Measurements from ENCODE around the gene PRR36.

PRR36 gene

DNA sequence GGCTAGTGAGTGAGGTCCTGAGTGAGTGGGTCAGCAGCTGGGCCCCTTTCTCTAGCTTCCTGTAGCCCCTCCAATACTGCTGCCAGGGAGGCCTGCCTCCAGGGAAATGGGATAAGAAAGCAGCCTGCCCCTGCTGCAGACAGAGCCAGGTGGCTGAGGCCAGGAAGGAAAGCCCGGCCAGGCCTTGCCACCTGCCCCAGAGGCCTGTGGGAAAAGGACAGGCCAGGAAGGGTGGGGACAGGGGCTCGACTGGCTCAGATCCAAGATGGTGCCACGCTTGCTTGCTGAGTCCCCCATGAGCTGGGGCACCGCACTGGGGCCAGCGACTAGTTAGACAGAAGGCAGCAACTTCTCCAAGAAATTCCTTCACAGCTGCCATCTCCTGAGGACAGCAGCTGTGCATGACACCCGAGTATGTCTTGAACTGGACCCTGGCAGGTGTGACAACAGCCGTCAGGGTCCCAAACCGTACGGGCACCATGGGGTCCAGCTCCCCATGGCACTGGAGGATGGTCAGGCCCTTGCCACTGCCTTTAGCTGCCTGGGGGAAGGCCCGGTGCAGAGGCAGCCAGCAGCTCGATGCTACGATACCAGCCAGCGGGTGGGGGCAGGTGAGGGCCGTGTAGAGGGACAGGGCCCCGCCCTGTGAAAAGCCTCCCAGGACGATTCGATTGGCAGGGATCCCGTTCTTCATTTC is 5.1 kb upstream of the PRR36 start:
- Histone ChIP-seq H3K27me3 (ENCODE audit: control insufficient read depth in 1 of 2, insufficient read depth in 2 of 2, low read length in 2 of 2) (peaks cover 7 to 8% of the 10 kb centered on the region in 2 donors), H3K27ac (ENCODE audit: low read length) (no peak overlapping the region), H3K4me1 (ENCODE audit: control insufficient read depth, insufficient read depth, low read length) (no peaks in the 10 kb centered on the region), H3K36me3 (ENCODE audit: control insufficient read depth in 2 of 2, insufficient read depth in 2 of 2, low read length in 2 of 2) (no peaks in the 10 kb centered on the region), H3K9ac (ENCODE audit: low read length in 2 of 2) (no peak overlapping the region), H3K9me3 (ENCODE audit: control insufficient read depth in 2 of 2, low read length in 2 of 2) (peaks cover 0 to 3% of the 10 kb centered on the region in 2 donors), H3K4me3 (ENCODE audit: low read length in 2 of 2) (no peak overlapping the region)

DNA sequence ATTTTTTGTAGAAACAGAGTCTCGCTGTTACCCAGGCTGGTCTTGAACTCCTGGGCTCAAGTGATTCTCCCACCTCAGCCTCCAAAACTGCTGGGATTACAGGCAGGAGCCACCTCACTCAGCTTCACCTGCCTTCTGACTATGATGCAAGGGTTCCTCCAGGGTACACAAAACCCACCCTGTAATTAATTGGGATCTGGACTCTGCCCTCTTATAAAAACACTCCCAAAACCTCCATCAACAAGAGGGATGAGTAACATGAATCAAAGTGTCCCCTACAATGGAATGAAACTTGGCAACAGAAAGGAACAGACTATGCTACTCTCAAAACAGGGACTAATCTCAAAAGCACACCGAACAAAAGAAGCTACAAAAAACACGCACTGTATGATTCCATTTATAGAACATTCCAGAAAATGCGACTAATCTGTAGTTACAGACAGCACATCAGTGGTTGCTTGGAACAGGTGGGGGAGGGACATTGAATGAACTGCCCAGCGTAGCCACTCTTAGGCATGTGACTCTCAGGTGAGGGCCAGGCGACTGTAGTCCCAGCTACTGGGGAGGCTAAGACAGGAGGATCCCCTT is 3.2 kb upstream of the PRR36 start:
- Histone ChIP-seq H3K9me3 (ENCODE audit: control insufficient read depth in 2 of 2, low read length in 2 of 2) (peaks cover 0 to 3% of the 10 kb centered on the region in 2 donors), H3K36me3 (ENCODE audit: control insufficient read depth in 2 of 2, insufficient read depth in 2 of 2, low read length in 2 of 2) (no peaks in the 10 kb centered on the region), H3K4me3 (ENCODE audit: low read length in 2 of 2) (no peak overlapping the region), H3K4me1 (ENCODE audit: control insufficient read depth, insufficient read depth, low read length) (peaks cover 8% of the 10 kb centered on the region), H3K27me3 (ENCODE audit: control insufficient read depth in 1 of 2, insufficient read depth in 2 of 2, low read length in 2 of 2) (peaks cover 18 to 25% of the 10 kb centered on the region in 2 donors), H3K27ac (ENCODE audit: low read length) (no peak overlapping the region), H3K9ac (ENCODE audit: low read length in 2 of 2) (no peak overlapping the region)

DNA sequence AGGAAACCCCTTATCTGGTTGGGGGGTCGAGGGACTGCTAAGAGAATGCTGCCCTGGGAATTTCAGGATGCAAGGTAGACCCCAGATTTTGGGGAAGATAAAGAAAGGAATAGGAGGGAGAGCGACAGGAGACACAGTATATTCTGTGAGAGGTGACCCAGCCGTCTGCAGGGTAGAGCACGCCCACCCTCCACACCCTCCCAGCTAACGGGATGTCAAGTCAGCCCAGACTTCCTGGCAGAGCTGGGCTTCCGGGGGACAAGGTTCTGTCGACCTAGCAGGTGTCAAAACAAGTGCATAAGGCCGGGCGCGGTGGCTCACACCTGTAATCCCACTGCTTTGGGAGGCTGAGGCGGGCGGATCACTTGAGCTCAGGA is 695 bp upstream of the PRR36 start:
- no peak overlapping the region for H3K4me3 ChIP-seq (ENCODE audit: low read length in 2 of 2)

DNA sequence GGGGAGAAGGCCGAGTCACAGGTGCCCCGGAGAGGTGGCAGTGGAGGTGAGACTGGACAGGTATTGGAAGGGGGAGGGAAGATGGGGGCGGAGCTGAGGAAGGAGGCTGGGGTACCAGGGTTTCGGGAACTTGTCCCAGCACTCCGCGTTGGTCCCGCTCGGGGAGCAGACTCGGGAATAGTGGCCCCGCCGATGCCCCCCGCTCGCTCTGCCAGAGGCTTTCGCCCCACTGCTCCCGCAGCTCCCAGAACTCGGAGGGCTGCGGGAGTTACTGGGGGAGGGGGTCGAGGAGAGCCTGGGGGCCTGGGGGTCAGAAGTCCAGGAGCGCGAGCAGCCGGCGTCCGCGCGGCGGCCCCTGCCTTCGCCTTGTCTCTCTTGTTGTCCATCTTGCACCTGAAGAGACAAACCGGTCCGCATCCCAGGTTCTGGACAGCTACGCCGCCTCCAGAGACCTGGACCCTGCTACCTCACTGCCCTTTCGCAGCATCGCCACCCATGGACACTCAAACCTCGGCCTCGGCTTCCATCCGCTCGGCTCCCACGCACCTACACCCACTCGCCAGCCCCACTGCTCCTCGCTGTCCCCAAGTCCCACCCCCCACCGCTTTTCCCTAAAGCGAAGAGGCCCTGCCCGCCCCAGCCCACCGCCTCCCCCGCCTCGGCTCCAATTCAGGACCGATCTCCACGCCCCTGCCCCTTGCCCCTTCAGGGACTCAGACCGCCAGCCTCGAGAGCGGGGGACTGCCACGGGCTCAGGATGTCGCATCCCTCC is 700 bp downstream of the PRR36 start:
- Histone ChIP-seq H3K27me3 (ENCODE audit: control insufficient read depth in 1 of 2, insufficient read depth in 2 of 2, low read length in 2 of 2) (peaks cover 18 to 28% of the 10 kb centered on the region in 2 donors), H3K27ac (ENCODE audit: low read length) (no peak overlapping the region), H3K4me1 (ENCODE audit: control insufficient read depth, insufficient read depth, low read length) (peaks cover 34% of the 10 kb centered on the region), H3K9ac (ENCODE audit: low read length in 2 of 2) (no peak overlapping the region), H3K9me3 (ENCODE audit: control insufficient read depth in 2 of 2, low read length in 2 of 2) (no peaks in the 10 kb centered on the region), H3K4me3 (ENCODE audit: low read length in 2 of 2) (no peak overlapping the region), H3K36me3 (ENCODE audit: control insufficient read depth in 2 of 2, insufficient read depth in 2 of 2, low read length in 2 of 2) (no peaks in the 10 kb centered on the region)

More for the DNA sequence above, 695 bp upstream of the PRR36 start:
- Histone ChIP-seq H3K4me1 (ENCODE audit: control insufficient read depth, insufficient read depth, low read length) (peaks cover 20% of the 10 kb centered on the region), H3K36me3 (ENCODE audit: control insufficient read depth in 2 of 2, insufficient read depth in 2 of 2, low read length in 2 of 2) (no peaks in the 10 kb centered on the region), H3K9ac (ENCODE audit: low read length in 2 of 2) (no peak overlapping the region), H3K27me3 (ENCODE audit: control insufficient read depth in 1 of 2, insufficient read depth in 2 of 2, low read length in 2 of 2) (peaks cover 18 to 28% of the 10 kb centered on the region in 2 donors), H3K27ac (ENCODE audit: low read length) (no peak overlapping the region), H3K9me3 (ENCODE audit: control insufficient read depth in 2 of 2, low read length in 2 of 2) (no peaks in the 10 kb centered on the region)

DNA sequence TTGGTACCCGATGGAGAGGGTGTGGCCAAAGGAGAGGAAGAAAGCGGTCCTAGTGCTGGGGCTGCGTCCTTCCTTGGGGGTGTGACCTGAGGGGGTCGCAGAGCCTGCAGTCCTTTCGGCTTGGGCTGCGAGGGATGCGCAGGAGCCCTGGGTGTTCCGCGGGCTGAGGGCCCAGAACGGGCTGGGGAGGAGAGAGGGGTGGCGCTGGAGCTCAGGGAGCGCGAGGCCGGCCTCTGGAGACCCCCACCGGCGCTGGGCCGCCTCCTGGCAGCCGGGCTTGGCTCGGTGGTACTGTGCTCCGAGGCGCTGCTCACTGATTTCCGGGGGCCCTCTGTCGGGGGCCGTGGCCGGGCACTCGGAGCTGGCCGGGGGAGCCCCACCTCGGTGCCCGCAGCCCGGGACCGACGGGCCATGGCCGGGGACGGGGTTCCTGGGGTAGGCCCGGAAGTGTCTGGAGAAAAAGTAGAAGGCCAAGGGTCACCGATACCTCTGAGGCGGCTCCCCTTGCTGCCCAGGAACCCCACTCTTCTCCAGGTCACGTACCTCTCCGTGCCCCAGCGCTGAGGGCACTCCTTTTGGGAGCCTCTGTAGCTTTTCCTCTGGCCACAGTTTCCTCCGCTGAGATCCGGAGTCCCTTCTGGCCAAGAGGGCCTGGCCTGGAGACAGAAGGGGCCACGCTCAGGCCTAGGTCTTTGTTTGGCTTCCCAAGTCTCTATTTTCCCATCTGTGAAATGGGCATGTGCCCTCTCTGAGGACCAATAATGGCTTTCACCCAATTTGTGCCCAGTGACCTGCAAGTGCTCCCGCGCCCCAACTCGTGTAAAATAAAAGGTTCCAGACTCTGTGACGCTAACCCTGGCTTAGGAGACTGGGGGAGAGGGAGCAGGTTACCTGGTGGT is 1.6 kb downstream of the PRR36 start:
- no peaks in the 10 kb centered on the region for H3K9me3 ChIP-seq (ENCODE audit: control insufficient read depth in 2 of 2, low read length in 2 of 2)
- no peaks in the 10 kb centered on the region for H3K36me3 ChIP-seq (ENCODE audit: control insufficient read depth in 2 of 2, insufficient read depth in 2 of 2, low read length in 2 of 2)
- no peak overlapping the region for H3K4me3 ChIP-seq (ENCODE audit: low read length in 2 of 2)
- H3K27me3 ChIP-seq (ENCODE audit: control insufficient read depth in 1 of 2, insufficient read depth in 2 of 2, low read length in 2 of 2) = peaks cover 18 to 28% of the 10 kb centered on the region in 2 donors
- no peak overlapping the region for H3K27ac ChIP-seq (ENCODE audit: low read length)
- H3K4me1 ChIP-seq (ENCODE audit: control insufficient read depth, insufficient read depth, low read length) = peaks cover 37% of the 10 kb centered on the region
- H3K9ac ChIP-seq (ENCODE audit: low read length in 2 of 2) = no peak overlapping the region

DNA sequence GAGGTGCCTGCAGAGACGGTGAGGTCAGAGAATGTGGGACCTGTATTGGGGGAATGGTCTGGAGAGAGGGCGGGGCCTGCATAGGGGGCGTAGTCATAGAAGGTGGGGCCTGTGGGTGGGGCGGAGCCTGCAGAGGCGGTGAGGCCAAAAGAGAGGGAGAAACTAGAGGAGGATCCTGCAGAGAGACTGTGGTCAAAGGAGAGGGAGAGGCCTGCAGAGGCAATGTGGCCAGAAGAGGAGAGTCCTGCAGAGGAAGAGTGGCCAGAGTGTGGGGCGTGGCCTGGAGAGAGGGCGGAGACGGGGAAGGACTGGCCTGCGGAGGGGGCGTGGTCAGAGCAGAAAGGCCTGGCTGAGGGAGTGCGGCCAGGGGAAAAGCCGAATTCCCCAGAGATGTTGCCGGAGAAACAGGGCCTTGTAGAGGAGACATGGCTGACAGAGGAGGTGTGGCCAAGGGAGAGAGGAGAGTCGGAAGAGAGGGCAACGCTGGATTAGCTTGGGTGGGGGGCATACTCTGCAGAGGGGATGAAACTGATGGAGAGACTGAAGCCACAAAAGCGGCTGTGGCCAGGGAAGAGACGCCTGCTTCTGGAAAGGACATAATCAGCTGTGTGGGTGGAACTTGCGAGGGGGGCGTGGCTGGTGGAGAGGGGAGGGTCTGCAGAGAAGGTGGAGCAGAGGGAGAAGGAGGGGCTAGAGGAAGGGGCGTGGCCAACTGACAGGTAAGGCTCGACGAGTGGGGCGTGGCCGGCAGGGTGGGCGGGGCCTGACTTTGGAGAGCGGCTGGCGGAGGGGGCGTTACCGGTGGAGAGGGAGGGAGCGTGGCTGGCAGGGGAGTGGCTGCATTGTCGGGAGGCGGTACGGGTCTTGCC is 2.5 kb downstream of the PRR36 start:
- no peak overlapping the region for H3K27ac ChIP-seq (ENCODE audit: low read length)
- H3K4me3 ChIP-seq (ENCODE audit: low read length in 2 of 2) = peak overlapping the region; percentile 57 to 71

DNA sequence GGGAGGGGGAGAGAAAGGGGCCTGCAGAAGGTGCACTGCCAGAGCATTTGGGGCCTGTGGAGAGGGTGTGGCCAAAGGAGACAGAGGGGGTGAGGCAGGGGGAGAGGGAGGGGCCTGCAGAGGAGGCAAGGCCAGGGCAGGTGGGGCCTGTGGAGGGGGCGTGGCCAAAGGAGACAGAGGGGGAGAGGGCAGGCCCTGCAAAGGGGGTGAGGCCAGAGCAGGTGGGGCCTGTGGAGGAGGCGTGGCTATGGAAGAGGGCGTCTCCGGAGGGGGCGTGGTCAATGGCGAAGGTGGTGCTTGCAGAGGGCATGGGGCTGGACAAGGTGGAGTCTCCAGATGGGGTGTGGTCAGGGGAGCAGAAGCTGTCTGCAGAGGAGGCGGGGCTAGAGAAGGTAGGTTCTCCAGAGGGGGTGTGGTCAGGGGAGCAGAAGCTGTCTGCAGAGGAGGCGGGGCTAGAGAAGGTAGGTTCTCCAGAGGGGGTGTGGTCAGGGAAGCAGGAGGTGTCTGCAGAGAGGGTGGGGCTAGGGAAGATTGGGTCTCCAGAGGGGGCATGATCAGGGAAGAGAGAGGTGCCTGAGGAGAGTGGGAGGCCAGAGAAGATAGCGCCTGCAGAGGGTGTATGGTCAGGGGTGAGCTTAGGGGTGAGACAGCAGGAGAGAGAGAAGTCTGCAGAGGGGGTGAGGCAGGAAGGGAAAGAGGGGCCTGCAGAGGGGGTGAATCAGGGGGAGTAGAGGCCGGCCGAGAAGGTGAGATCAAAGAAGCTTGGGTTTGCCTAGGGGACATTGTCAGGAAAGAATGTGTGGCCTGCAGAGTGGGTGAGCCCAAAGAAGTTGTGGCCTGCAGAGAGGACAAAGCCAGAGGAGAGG is 3.4 kb downstream of the PRR36 start:
- peaks cover 29 to 32% of the 10 kb centered on the region in 2 donors for H3K27me3 ChIP-seq (ENCODE audit: control insufficient read depth in 1 of 2, insufficient read depth in 2 of 2, low read length in 2 of 2)
- peaks cover 37% of the 10 kb centered on the region for H3K4me1 ChIP-seq (ENCODE audit: control insufficient read depth, insufficient read depth, low read length)
- no peaks in the 10 kb centered on the region for H3K9me3 ChIP-seq (ENCODE audit: control insufficient read depth in 2 of 2, low read length in 2 of 2)
- H3K9ac ChIP-seq (ENCODE audit: low read length in 2 of 2) = no peak overlapping the region
- no peaks in the 10 kb centered on the region for H3K36me3 ChIP-seq (ENCODE audit: control insufficient read depth in 2 of 2, insufficient read depth in 2 of 2, low read length in 2 of 2)
- peak overlapping the region in 1 of 2 donors; percentile 71 for H3K4me3 ChIP-seq (ENCODE audit: low read length in 2 of 2)
- no peak overlapping the region for H3K27ac ChIP-seq (ENCODE audit: low read length)

More for the DNA sequence above, 2.5 kb downstream of the PRR36 start:
- peaks cover 27 to 32% of the 10 kb centered on the region in 2 donors for H3K27me3 ChIP-seq (ENCODE audit: control insufficient read depth in 1 of 2, insufficient read depth in 2 of 2, low read length in 2 of 2)
- no peaks in the 10 kb centered on the region for H3K36me3 ChIP-seq (ENCODE audit: control insufficient read depth in 2 of 2, insufficient read depth in 2 of 2, low read length in 2 of 2)
- peaks cover 37% of the 10 kb centered on the region for H3K4me1 ChIP-seq (ENCODE audit: control insufficient read depth, insufficient read depth, low read length)
- no peak overlapping the region for H3K9ac ChIP-seq (ENCODE audit: low read length in 2 of 2)
- no peaks in the 10 kb centered on the region for H3K9me3 ChIP-seq (ENCODE audit: control insufficient read depth in 2 of 2, low read length in 2 of 2)

DNA sequence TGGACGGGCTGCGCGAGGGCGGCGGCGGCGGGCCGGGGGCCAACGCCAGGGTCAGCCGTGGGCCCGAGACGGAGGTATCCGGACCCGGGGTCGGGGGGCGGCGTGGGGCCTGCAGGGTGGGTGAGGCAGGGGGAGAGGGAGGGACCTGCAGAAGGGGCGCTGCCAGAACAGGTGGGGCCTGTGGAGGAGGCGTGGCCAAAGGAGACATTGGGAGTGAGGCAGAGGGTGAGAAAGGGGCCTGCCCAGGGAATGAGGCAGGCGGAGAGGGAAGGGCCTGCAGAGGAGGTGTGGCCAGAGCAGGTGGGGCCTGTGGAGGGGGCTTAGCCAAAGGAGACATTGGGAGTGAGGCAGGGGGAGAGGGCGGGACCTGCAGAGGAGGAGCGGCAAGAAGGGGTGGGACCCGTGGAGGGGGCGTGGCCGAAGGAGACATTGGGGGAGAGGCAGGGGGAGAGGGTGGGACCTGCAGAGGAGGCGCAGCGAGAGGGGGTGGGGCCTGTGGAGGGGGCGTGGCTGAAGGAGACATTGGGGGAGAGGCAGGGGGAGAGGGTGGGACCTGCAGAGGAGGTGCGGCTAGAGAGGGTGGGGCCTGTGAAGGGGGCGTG is 4.2 kb downstream of the PRR36 start:
- Histone ChIP-seq H3K27ac (ENCODE audit: low read length) (no peak overlapping the region), H3K36me3 (ENCODE audit: control insufficient read depth in 2 of 2, insufficient read depth in 2 of 2, low read length in 2 of 2) (no peaks in the 10 kb centered on the region), H3K9ac (ENCODE audit: low read length in 2 of 2) (no peak overlapping the region), H3K4me1 (ENCODE audit: control insufficient read depth, insufficient read depth, low read length) (peaks cover 37% of the 10 kb centered on the region), H3K4me3 (ENCODE audit: low read length in 2 of 2) (peak overlapping the region in 1 of 2 donors; percentile 72), H3K9me3 (ENCODE audit: control insufficient read depth in 2 of 2, low read length in 2 of 2) (no peaks in the 10 kb centered on the region), H3K27me3 (ENCODE audit: control insufficient read depth in 1 of 2, insufficient read depth in 2 of 2, low read length in 2 of 2) (peaks cover 29 to 31% of the 10 kb centered on the region in 2 donors)

DNA sequence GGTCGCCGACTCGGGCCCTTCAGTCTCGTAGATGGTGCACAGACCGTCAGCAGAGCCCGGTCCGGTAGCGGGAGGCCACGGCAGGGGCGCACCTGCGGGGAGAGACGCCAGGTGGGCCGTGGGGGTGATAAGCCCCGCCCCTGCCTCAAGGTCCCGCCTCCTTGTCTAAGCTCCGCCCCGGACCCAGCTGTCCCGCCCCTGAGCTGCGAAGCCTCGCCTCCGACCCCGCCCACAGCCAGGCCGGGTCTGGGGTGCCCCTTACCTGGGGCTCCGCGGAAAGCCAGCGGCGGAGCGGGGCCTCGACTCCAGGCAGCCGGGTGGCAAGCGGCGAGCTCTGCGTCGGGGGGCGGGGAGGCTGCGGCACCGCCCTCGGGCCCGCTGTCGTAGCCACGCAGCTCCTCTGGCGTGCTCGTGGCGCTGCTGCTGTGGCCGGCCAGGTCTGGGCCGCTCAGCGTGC is 4.7 kb downstream of the PRR36 start:
- Histone ChIP-seq H3K4me3 (ENCODE audit: low read length in 2 of 2) (peak overlapping the region in 1 of 2 donors; percentile 72), H3K9ac (ENCODE audit: low read length in 2 of 2) (no peak overlapping the region), H3K9me3 (ENCODE audit: control insufficient read depth in 2 of 2, low read length in 2 of 2) (no peaks in the 10 kb centered on the region), H3K27me3 (ENCODE audit: control insufficient read depth in 1 of 2, insufficient read depth in 2 of 2, low read length in 2 of 2) (peaks cover 26 to 27% of the 10 kb centered on the region in 2 donors), H3K36me3 (ENCODE audit: control insufficient read depth in 2 of 2, insufficient read depth in 2 of 2, low read length in 2 of 2) (no peaks in the 10 kb centered on the region), H3K4me1 (ENCODE audit: control insufficient read depth, insufficient read depth, low read length) (peaks cover 37% of the 10 kb centered on the region), H3K27ac (ENCODE audit: low read length) (no peak overlapping the region)
